HepG2 (cell line): Measurements from ENCODE around the gene PHKG2. TPM values are rescaled to one million over a fixed set of nuclear protein-coding genes. Genes with fewer than 3 reads are reported as not detected.
A peak's percentile ranks its signal among the peaks of the same experiment; 100 is the strongest.

Source experiments
- CBFB ChIP-seq: sonication (generic); formaldehyde crosslinking; IDR thresholded peaks from 2 replicates; pipeline ENCODE4 v1.4.0; 2020; ENCODE audit warnings: missing genetic modification reagents
- ETV5 ChIP-seq: IDR thresholded peaks from 2 replicates; pipeline ENCODE4 v1.6.1; 2018; ENCODE audit warnings: missing biosample characterization, missing genetic modification reagents, inconsistent platforms, borderline replicate concordance
- EZH2 ChIP-seq: conservative IDR thresholded peaks from 2 replicates; pipeline ENCODE4 v1.6.1; 2012; ENCODE audit warnings: mild to moderate bottlenecking, low read depth, low read length, moderate library complexity
- GLI4 ChIP-seq: sonication (generic); formaldehyde crosslinking; IDR thresholded peaks from 2 replicates; pipeline ENCODE4 v1.5.1; 2020; ENCODE audit warnings: missing genetic modification reagents, mild to moderate bottlenecking, moderate library complexity, borderline replicate concordance
- HMGA1 ChIP-seq: sonication (generic); formaldehyde crosslinking; conservative IDR thresholded peaks from 2 replicates; pipeline ENCODE4 v1.4.0; 2020; ENCODE audit warnings: missing genetic modification reagents
- IRF2 ChIP-seq: IDR thresholded peaks from 2 replicates; pipeline ENCODE4 v1.6.1; 2018; ENCODE audit warnings: missing genetic modification reagents, missing compliant biosample characterization
- KLF16 ChIP-seq, 2 experiments: sonication (generic) in 1 of 2; formaldehyde crosslinking in 1 of 2; IDR thresholded peaks; 2 replicates each; pipeline versions ENCODE4 v1.6.1 to v1.8.0; 2016 to 2023; ENCODE audit warnings: missing genetic modification reagents in 2 of 2, missing compliant biosample characterization in 1 of 2
- MTA1 ChIP-seq: sonication (generic); formaldehyde crosslinking; IDR thresholded peaks from 2 replicates; pipeline ENCODE4 v1.4.0; 2020; ENCODE audit warnings: missing genetic modification reagents, mild to moderate bottlenecking, borderline replicate concordance
- NONO ChIP-seq, 2 experiments: fragments of 450-650 bp in 1 of 2; sonication (generic) in 1 of 2; formaldehyde crosslinking in 1 of 2; IDR thresholded peaks in 1 of 2; conservative IDR thresholded peaks in 1 of 2; 2 replicates each; pipeline versions ENCODE4 v1.6.1 to v1.8.0; 2017 to 2022; ENCODE audit warnings: mild to moderate bottlenecking in 1 of 2, missing genetic modification reagents in 1 of 2, moderate library complexity in 1 of 2
- NR1H2 ChIP-seq: sonication (generic); formaldehyde crosslinking; IDR thresholded peaks from 2 replicates; pipeline ENCODE4 v1.8.1; 2022; ENCODE audit warnings: low read depth, missing genetic modification reagents, borderline replicate concordance
- PTBP1 ChIP-seq: fragments of 200-400 bp; formaldehyde crosslinking; IDR thresholded peaks from 2 replicates; pipeline ENCODE4 v1.6.1; 2018; ENCODE audit warnings: low read length, low read depth; ENCODE audit not compliant: poor library complexity, severe bottlenecking
- SNAI1 ChIP-seq: sonication (generic); formaldehyde crosslinking; IDR thresholded peaks from 2 replicates; pipeline ENCODE4 v1.5.0; 2020; ENCODE audit warnings: mild to moderate bottlenecking, missing genetic modification reagents, borderline replicate concordance
- SP5 ChIP-seq: IDR thresholded peaks from 2 replicates; pipeline ENCODE4 v1.6.1; 2016; ENCODE audit warnings: low read depth, borderline replicate concordance
- ZBTB38 ChIP-seq: sonication (generic); formaldehyde crosslinking; IDR thresholded peaks from 2 replicates; pipeline ENCODE4 v1.5.1; 2020; ENCODE audit warnings: mild to moderate bottlenecking, missing genetic modification reagents
- ZC3H13 ChIP-seq: sonication (generic); formaldehyde crosslinking; IDR thresholded peaks from 2 replicates; pipeline ENCODE4 v1.8.1; 2023; ENCODE audit warnings: mild to moderate bottlenecking, missing genetic modification reagents, moderate library complexity
- ZNF331 ChIP-seq: sonication (generic); formaldehyde crosslinking; IDR thresholded peaks from 2 replicates; pipeline ENCODE4 v1.4.0; 2020; ENCODE audit warnings: missing genetic modification reagents
- ZSCAN21 ChIP-seq: sonication (generic); formaldehyde crosslinking; IDR thresholded peaks from 2 replicates; pipeline ENCODE4 v1.8.0; 2022; ENCODE audit warnings: mild to moderate bottlenecking, missing genetic modification reagents, moderate library complexity, borderline replicate concordance
- polyA plus RNA-seq, 8 experiments: library from polyadenylated mRNA; depleted of rRNA in 3 of 8; stranded (reverse) in 7 of 8; unstranded in 1 of 8; fragments of >200 nt; fragmentation: Illumina TruSeq in 4 of 8; extraction: Trizol in 4 of 8; gene quantifications; 2 replicates each; pipeline versions ENCODE4 v1.2.1 to v1.2.3, GENCODE V29; 2011 to 2016; ENCODE audit warnings: low read depth in 4 of 8, missing spikeins in 1 of 8, mixed read lengths in 1 of 8; ENCODE audit not compliant: insufficient read depth in 1 of 8
- total RNA-seq, 5 experiments: library from RNA; depleted of rRNA; stranded (reverse); fragments of >200 nt; fragmentation: Illumina TruSeq; extraction: Trizol; gene quantifications; 2 replicates each; pipeline ENCODE4 v1.2.3, GENCODE V29; 2016; ENCODE audit warnings: low read depth in 1 of 5
- TF ChIP-seq, protein P1 (sequence below): sonication (generic); formaldehyde crosslinking; IDR thresholded peaks from 2 replicates; pipeline ENCODE4 v1.4.0; 2020; ENCODE audit warnings: missing genetic modification reagents, borderline replicate concordance
- TF ChIP-seq, protein P2 (sequence below): sonication (generic); formaldehyde crosslinking; IDR thresholded peaks from 2 replicates; pipeline ENCODE4 v1.8.1; 2023; ENCODE audit warnings: missing genetic modification reagents, inconsistent platforms, borderline replicate concordance
- TF ChIP-seq, protein P3 (sequence below): sonication (generic); formaldehyde crosslinking; IDR thresholded peaks from 2 replicates; pipeline ENCODE4 v1.5.1; 2020; ENCODE audit warnings: missing genetic modification reagents, mild to moderate bottlenecking, borderline replicate concordance
- TF ChIP-seq, protein P4 (sequence below): sonication (generic); IDR thresholded peaks from 2 replicates; pipeline ENCODE4 v1.6.1; 2016; ENCODE audit warnings: low read depth, borderline replicate concordance

PHKG2 gene
- total and polyA plus RNA-seq, 2 of the 13 experiments (the other 11 are each of a cell fraction or from before 2014, with no cell fraction given), result 37.4 to 42.1 TPM

DNA sequence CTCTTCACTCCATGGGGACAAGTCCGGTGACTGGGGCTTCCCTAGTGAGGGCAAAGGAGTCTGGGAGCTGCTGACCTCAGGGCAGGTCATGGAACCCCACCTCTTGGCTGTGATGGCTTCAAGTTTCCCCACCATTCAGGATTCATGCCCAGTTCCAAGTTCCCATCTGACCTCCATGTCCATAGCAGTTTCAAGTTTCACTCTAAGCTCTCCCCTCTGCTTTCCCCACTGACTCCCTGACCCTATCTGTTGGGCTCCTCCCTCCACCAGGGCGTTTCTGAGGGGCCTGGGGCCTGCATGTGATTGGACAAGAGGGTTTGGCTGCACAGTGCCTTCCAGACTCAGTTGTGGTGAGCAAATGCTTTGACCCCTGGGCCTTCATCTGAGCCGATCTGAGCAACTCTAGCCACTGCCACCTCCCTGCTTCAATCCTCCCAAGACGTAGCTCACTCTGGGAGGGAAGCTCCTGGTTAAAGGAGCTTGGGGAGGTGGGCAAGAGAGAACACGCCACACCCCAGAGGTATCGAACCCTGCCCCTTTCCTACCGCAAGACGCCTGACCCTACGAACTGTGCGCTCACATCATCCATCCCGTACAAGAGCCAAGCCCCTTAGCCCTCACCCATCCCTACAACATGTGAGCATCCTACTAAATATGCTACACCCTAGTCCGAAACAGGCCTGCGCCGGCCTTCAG is 30.5 kb downstream of the PHKG2 start (continued):
- TF ChIP-seq ZBTB38 (0 out of 2 replicates have a peak, but pooled peaks have one; percentile 34), EZH2 (no peak), MTA1 (CRISPR knock-in tag) (0 out of 2 replicates have a peak, but pooled peaks have one; percentile 22), CBFB (no peak), HMGA1 (CRISPR knock-in tag) (no peak), NR1H2 (no peak), SP5 (CRISPR knock-in tag) (no peak), IRF2 (no peak), ZSCAN21 (no peak), ZNF331 (CRISPR knock-in tag) (no peak), PTBP1 (no peak), ETV5 (CRISPR knock-in tag) (no peak), NONO (IDR thresholded peaks at IDR 0.05) (no peak), NONO (CRISPR knock-in tag; conservative IDR thresholded peaks at IDR 0.05) (0 out of 2 replicates have a peak, but pooled peaks have one; percentile 18), KLF16 (CRISPR knock-in tag; IDR thresholded peaks at IDR 0.05) (0 out of 4 replicates have a peak, but pooled peaks of 1 of the 2 experiments have one; percentile 29), ZC3H13 (CRISPR knock-in tag) (peak; percentile 97), GLI4 (CRISPR knock-in tag) (no peak), SNAI1 (CRISPR knock-in tag) (0 out of 2 replicates have a peak, but pooled peaks have one; percentile 17)
- TF ChIP-seq, protein P1, sequence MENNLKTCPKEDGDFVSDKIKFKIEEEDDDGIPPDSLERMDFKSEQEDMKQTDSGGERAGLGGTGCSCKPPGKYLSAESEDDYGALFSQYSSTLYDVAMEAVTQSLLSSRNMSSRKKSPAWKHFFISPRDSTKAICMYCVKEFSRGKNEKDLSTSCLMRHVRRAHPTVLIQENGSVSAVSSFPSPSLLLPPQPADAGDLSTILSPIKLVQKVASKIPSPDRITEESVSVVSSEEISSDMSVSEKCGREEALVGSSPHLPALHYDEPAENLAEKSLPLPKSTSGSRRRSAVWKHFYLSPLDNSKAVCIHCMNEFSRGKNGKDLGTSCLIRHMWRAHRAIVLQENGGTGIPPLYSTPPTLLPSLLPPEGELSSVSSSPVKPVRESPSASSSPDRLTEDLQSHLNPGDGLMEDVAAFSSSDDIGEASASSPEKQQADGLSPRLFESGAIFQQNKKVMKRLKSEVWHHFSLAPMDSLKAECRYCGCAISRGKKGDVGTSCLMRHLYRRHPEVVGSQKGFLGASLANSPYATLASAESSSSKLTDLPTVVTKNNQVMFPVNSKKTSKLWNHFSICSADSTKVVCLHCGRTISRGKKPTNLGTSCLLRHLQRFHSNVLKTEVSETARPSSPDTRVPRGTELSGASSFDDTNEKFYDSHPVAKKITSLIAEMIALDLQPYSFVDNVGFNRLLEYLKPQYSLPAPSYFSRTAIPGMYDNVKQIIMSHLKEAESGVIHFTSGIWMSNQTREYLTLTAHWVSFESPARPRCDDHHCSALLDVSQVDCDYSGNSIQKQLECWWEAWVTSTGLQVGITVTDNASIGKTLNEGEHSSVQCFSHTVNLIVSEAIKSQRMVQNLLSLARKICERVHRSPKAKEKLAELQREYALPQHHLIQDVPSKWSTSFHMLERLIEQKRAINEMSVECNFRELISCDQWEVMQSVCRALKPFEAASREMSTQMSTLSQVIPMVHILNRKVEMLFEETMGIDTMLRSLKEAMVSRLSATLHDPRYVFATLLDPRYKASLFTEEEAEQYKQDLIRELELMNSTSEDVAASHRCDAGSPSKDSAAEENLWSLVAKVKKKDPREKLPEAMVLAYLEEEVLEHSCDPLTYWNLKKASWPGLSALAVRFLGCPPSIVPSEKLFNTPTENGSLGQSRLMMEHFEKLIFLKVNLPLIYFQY, result no peak
- TF ChIP-seq, protein P2, sequence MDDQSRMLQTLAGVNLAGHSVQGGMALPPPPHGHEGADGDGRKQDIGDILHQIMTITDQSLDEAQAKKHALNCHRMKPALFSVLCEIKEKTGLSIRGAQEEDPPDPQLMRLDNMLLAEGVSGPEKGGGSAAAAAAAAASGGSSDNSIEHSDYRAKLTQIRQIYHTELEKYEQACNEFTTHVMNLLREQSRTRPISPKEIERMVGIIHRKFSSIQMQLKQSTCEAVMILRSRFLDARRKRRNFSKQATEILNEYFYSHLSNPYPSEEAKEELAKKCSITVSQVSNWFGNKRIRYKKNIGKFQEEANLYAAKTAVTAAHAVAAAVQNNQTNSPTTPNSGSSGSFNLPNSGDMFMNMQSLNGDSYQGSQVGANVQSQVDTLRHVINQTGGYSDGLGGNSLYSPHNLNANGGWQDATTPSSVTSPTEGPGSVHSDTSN (CRISPR knock-in tag), result no peak
- TF ChIP-seq, protein P3, sequence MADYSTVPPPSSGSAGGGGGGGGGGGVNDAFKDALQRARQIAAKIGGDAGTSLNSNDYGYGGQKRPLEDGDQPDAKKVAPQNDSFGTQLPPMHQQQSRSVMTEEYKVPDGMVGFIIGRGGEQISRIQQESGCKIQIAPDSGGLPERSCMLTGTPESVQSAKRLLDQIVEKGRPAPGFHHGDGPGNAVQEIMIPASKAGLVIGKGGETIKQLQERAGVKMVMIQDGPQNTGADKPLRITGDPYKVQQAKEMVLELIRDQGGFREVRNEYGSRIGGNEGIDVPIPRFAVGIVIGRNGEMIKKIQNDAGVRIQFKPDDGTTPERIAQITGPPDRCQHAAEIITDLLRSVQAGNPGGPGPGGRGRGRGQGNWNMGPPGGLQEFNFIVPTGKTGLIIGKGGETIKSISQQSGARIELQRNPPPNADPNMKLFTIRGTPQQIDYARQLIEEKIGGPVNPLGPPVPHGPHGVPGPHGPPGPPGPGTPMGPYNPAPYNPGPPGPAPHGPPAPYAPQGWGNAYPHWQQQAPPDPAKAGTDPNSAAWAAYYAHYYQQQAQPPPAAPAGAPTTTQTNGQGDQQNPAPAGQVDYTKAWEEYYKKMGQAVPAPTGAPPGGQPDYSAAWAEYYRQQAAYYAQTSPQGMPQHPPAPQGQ, result no peak
- TF ChIP-seq, protein P4, sequence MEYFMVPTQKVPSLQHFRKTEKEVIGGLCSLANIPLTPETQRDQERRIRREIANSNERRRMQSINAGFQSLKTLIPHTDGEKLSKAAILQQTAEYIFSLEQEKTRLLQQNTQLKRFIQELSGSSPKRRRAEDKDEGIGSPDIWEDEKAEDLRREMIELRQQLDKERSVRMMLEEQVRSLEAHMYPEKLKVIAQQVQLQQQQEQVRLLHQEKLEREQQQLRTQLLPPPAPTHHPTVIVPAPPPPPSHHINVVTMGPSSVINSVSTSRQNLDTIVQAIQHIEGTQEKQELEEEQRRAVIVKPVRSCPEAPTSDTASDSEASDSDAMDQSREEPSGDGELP, result no peak
